BJ (cell line): Measurements from ENCODE around the gene MB. TPM values are rescaled to one million over a fixed set of nuclear protein-coding genes. Genes with fewer than 3 reads are reported as not detected.

Source experiments
- CTCF ChIA-PET: fragments of 350-600 bp; formaldehyde crosslinking; extraction: SDS; loops from one replicate; lab custom pipeline; 2021; ENCODE audit warnings: antibody characterized with exemption, inconsistent platforms; lab: Yijun Ruan, JAX
- POLR2A ChIA-PET: fragments of 300-600 bp; sonication (Branson Sonifier 250); formaldehyde crosslinking; extraction: SDS; loops from one replicate; lab custom pipeline; 2021; ENCODE audit warnings: antibody characterized with exemption; lab: Charles Lee
- DNase-seq: peaks from one replicate; pipeline ENCODE4 v3.0.0-alpha.2; 2011; ENCODE audit warnings: low read depth
- H3K27me3 ChIP-seq: 2 replicates; pipeline ENCODE4 v1.6.0; 2011; ENCODE audit warnings: low read length; ENCODE audit not compliant: control insufficient read depth, insufficient read depth
- H3K36me3 ChIP-seq: 2 replicates; pipeline ENCODE4 v1.5.1; 2011; ENCODE audit warnings: low read length; ENCODE audit not compliant: control insufficient read depth, insufficient read depth
- H3K4me3 ChIP-seq: 2 replicates; pipeline ENCODE4 v1.5.1; 2011; ENCODE audit warnings: low read depth, mild to moderate bottlenecking, control low read depth, low read length
- CTCF ChIP-seq: IDR thresholded peaks from 2 replicates; pipeline ENCODE4 v1.5.1; 2011; ENCODE audit warnings: low read depth, mild to moderate bottlenecking, control low read depth, inconsistent platforms, low read length, moderate library complexity; ENCODE audit not compliant: insufficient read depth
- polyA plus RNA-seq: library from polyadenylated mRNA; depleted of rRNA; stranded (reverse); fragments of >200 nt; gene quantifications from 2 replicates; pipeline ENCODE4 v1.2.3, GENCODE V29; 2011

The MB gene
- polyA plus RNA-seq, 1 experiment = not detected

DNA sequence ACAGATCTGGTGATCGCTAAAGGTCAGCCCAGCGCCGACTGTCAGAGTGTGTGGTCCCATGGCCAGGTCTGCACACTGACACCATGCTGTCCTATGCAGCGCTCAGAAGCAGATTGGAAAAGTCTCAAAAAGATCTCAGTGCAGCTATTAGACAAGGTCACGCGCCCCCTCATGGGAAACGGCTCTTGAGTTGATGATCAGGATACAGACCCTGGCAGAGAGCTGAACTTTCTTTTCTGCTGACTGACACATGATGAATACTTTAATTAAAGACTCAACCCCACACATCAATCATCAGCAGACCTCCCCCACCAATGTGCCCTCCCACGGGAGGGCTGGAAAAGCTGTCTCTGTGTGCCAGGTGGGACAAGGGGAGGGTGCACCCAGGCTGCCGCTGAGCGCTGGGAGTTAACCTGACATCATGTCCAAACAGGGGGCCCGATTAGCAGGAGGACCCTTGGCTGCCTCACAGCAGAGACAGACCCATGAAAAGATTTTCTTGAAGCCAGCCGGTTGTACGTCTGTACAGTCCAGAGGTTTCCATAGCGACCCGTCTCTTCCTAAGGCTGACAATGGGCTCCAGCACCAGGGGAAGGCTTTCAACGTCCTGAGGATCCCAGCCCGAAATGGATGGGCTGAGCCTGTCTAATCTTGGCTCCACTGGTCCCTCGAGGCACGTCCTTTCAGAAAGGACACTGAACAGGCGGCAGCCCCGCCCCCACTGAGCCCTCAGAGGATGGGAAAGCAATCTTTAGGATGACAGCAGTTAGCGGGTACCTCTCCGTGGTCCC, 49.6 kb downstream of the MB start:
- H3K36me3 ChIP-seq = no peaks in the 10 kb centered on the region
- H3K4me3 ChIP-seq = no peak overlapping the region
- ChIA-PET POLR2A (no interaction called here), CTCF (no interaction called here)
- H3K27me3 ChIP-seq = peaks cover 3% of the 10 kb centered on the region
- DNase-seq = no peak
- no peak for TF ChIP-seq CTCF

GRCh38 chr22:35564975-35565867, 51.9 kb downstream of the MB start:
- no peak overlapping the region for H3K4me3 ChIP-seq
- DNase-seq = no peak
- CTCF ChIA-PET = interaction anchor here (0.8 to 1.5 kb wide), 5 partner anchors 11 to 137 kb away, joined by 3 to 7 read pairs (median 3); no protein-coding TSS in a partner anchor
- H3K36me3 ChIP-seq = no peaks in the 10 kb centered on the region
- POLR2A ChIA-PET = no interaction called here
- no peak for TF ChIP-seq CTCF
- H3K27me3 ChIP-seq = peaks cover 3% of the 10 kb centered on the region

GRCh38 chr22:35563211-35563610, 53.9 kb downstream of the MB start:
- no peak for DNase-seq
- POLR2A ChIA-PET = no interaction called here
- Histone ChIP-seq H3K4me3 (no peak overlapping the region), H3K36me3 (no peaks in the 10 kb centered on the region), H3K27me3 (peaks cover 4% of the 10 kb centered on the region)
- no peak for TF ChIP-seq CTCF
- CTCF ChIA-PET = interaction anchor here (0.9 kb wide), 1 partner anchor 132 kb away, joined by 3 read pairs; no protein-coding TSS in a partner anchor

DNA sequence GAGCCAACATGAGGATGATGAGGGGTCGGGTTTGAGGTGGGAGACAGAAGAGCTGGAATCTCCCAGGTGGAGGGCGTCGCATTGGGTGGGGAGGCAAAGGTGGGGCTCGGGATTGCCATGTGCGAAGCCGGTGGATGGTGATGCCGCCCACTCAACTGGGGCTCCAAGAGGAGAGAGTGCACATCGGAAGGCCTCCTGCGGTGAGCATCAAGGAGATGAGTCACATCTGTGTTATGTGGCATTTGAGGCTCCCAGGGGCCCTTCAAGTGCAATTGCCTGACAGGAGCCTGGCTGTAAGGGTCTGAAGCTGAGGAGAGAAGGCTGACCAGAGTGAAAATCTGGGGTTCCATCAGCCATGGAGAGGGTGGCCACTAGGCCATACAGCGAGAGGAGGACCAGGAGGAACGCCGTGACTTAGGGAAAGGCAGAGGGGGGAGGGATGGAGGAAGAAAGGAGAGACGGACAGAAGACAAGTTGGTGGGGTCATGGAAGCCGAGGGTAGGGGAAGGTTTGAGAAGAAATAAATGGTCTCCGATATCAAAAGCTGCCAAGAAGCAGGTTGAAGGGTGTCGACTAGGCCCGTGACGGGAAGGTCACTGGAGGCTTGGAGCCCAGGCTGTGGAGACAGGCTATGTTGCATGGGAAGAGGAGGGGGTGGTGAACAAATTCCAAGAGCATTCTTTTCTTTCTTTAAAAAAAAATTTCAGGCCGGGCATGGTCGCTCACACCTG, 55.2 kb downstream of the MB start:
- ChIA-PET POLR2A (no interaction called here), CTCF (no interaction called here)
- TF ChIP-seq CTCF = no peak
- Histone ChIP-seq H3K36me3 (no peaks in the 10 kb centered on the region), H3K27me3 (peaks cover 4% of the 10 kb centered on the region), H3K4me3 (no peak overlapping the region)
- DNase-seq = no peak
